NB4 (cell line): ENCODE results near the gene LRRFIP1.

Source experiments
- DNase-seq: peaks from one replicate; pipeline ENCODE4 v3.0.0; 2010; ENCODE audit warnings: low read depth
- H3K4me3 ChIP-seq: one replicate; pipeline ENCODE4 v1.5.1; 2011; ENCODE audit warnings: mild to moderate bottlenecking, low read depth, low read length, moderate library complexity
- MYC ChIP-seq: IDR thresholded peaks from 2 replicates; pipeline ENCODE4 v1.6.1; 2011; ENCODE audit warnings: low read depth, low read length
- POLR2A ChIP-seq: IDR thresholded peaks from 2 replicates; pipeline ENCODE4 v1.6.1; 2011; ENCODE audit warnings: mild to moderate bottlenecking; ENCODE audit not compliant: insufficient read length; ENCODE audit errors: extremely low read depth
- TF ChIP-seq, protein P1 (sequence below): IDR thresholded peaks from 2 replicates; pipeline ENCODE4 v1.6.1; 2011; ENCODE audit warnings: low read depth, low read length
- TF ChIP-seq, protein P2 (sequence below): IDR thresholded peaks from one replicate; pipeline ENCODE4 v1.5.1; 2012; ENCODE audit warnings: low read depth, low read length

The LRRFIP1 gene

DNA sequence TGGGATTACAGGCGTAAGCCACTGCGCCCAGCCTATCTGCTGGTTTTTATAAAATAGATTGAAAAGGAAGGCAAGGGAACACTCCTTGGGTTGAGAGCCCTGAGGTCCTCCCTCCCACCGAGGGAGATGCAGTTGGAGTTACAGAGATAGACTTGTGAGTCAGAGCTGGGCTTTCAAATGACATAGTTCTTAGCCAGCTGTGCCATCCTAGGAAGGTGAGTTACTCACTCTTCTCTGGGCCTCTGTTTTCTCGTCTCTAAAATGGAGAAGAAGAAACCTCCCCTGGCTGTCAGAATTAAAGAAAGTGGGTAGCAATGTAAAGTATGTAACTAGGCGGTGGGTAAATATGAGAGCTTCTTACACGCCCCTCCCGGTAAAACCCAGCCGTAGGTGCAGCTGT, 2.4 kb downstream of the LRRFIP1 start:
- H3K4me3 ChIP-seq: no peak overlapping the region
- no peak for DNase-seq

GRCh38 chr2:237630216-237631000, 3.0 kb downstream of the LRRFIP1 start:
- TF ChIP-seq POLR2A (no peak), MYC (no peak)
- TF ChIP-seq, protein P1, sequence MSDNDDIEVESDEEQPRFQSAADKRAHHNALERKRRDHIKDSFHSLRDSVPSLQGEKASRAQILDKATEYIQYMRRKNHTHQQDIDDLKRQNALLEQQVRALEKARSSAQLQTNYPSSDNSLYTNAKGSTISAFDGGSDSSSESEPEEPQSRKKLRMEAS: no peak
- TF ChIP-seq, protein P2, sequence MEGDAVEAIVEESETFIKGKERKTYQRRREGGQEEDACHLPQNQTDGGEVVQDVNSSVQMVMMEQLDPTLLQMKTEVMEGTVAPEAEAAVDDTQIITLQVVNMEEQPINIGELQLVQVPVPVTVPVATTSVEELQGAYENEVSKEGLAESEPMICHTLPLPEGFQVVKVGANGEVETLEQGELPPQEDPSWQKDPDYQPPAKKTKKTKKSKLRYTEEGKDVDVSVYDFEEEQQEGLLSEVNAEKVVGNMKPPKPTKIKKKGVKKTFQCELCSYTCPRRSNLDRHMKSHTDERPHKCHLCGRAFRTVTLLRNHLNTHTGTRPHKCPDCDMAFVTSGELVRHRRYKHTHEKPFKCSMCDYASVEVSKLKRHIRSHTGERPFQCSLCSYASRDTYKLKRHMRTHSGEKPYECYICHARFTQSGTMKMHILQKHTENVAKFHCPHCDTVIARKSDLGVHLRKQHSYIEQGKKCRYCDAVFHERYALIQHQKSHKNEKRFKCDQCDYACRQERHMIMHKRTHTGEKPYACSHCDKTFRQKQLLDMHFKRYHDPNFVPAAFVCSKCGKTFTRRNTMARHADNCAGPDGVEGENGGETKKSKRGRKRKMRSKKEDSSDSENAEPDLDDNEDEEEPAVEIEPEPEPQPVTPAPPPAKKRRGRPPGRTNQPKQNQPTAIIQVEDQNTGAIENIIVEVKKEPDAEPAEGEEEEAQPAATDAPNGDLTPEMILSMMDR: no peak
- no peak for DNase-seq
- H3K4me3 ChIP-seq: no peak overlapping the region

More for the DNA sequence above, 2.4 kb downstream of the LRRFIP1 start:
- TF ChIP-seq, protein P2: no peak
- no peak for TF ChIP-seq MYC
- TF ChIP-seq, protein P1: no peak
- no peak for TF ChIP-seq POLR2A

- H3K4me3 ChIP-seq: no peak overlapping the region
- DNase-seq: no peak
- TF ChIP-seq, protein P2: no peak
- TF ChIP-seq, protein P1: no peak
- no peak for TF ChIP-seq MYC
- TF ChIP-seq POLR2A: no peak
Measured at GRCh38 chr2:237631007-237631785, 3.8 kb downstream of the LRRFIP1 start.

DNA sequence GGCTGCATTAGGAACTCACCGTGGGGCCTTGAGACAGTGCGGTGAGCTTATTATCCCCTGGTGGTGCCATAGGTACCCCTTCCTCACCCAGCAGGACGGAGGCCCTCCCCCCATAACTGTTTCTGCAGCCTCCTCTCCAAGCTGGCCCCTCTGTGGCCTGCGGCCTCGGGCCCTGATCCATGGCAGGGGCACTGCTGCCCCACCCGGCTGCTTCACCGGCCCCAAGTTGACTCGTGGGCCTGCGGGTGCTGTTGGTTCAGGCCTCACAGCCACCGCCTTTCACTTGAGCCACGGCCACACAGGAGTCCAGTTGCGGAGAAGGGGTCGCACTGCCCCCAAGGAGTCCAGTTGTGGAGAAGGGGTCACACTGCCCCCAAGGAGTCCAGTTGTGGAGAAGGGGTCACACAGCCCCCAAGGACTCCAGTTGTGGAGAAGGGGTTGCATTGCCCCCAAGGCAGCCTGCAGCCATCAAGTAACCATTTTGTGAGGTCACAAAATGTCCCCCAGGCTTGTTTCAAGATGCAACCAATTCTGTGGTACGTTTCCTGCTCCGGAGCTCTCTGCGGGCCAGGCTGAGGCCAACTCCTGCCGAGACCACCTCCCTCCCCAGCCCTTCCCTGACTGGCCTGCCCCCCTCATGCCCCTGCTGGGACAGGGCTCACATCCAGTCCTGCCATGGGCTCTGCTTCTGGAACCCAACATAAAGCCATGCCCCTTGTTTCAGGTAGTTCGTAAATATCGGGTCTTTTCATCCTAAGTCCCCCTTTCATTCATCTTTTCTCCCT, 4.6 kb downstream of the LRRFIP1 start:
- no peak for DNase-seq
- H3K4me3 ChIP-seq: no peak overlapping the region
- TF ChIP-seq, protein P1: no peak
- TF ChIP-seq, protein P2: no peak
- no peak for TF ChIP-seq MYC
- TF ChIP-seq POLR2A: no peak

- no peak for TF ChIP-seq POLR2A
- no peak for DNase-seq
- no peak overlapping the region for H3K4me3 ChIP-seq
Measured at GRCh38 chr2:237633061-237633561, 5.7 kb downstream of the LRRFIP1 start.

- no peak overlapping the region for H3K4me3 ChIP-seq
- DNase-seq: no peak
- no peak for TF ChIP-seq POLR2A
- TF ChIP-seq, protein P1: no peak
- TF ChIP-seq MYC: no peak
- TF ChIP-seq, protein P2: no peak
Measured at GRCh38 chr2:237636578-237636977, 9.2 kb downstream of the LRRFIP1 start.
